Activated CD8-positive, alpha-beta memory T cell treated with anti-CD3 and anti-CD28 coated beads, Interleukin-2, amount 10 ng/mL, durations not matched to agents 7 days and 5 days (primary cell): ENCODE results near the gene ERLEC1. TPM values are rescaled to one million over a fixed set of nuclear protein-coding genes. Genes with fewer than 3 reads are reported as not detected.

Source experiments
- ATAC-seq: fragments of 150-1000 bp; cut with Tn5 transposase; one replicate; pipeline ENCODE4 v1.10.0; 2021; ENCODE audit warnings: moderate library complexity
- CTCF ChIA-PET: fragments of 350-600 bp; sonication (Branson Sonifier 250); formaldehyde crosslinking; loops from one replicate; lab custom pipeline; 2021; ENCODE audit warnings: antibody characterized with exemption; lab: Charles Lee
- DNase-seq: peaks from one replicate; pipeline ENCODE4 v3.0.0-alpha.2; 2020
- H3K27ac Mint-ChIP-seq: one replicate; pipeline ENCODE4 v1.8.0; 2021; ENCODE audit warnings: mild to moderate bottlenecking, mixed read lengths
- H3K27me3 Mint-ChIP-seq: one replicate; pipeline ENCODE4 v1.8.0; 2021; ENCODE audit warnings: mixed read lengths
- H3K36me3 Mint-ChIP-seq: one replicate; pipeline ENCODE4 v1.8.0; 2021; ENCODE audit warnings: mild to moderate bottlenecking, mixed read lengths
- H3K4me1 Mint-ChIP-seq: one replicate; pipeline ENCODE4 v1.8.0; 2021; ENCODE audit warnings: mixed read lengths
- H3K4me3 Mint-ChIP-seq: one replicate; pipeline ENCODE4 v1.8.0; 2021; ENCODE audit warnings: mild to moderate bottlenecking, moderate library complexity, mixed read lengths
- H3K9me3 Mint-ChIP-seq: one replicate; pipeline ENCODE4 v1.8.0; 2022; ENCODE audit warnings: low read depth, mixed read lengths
- total RNA-seq, 2 experiments: library from RNA; stranded (reverse); gene quantifications; one replicate each; pipeline ENCODE4 v1.2.3, GENCODE V29; 2021

The ERLEC1 gene
- total RNA-seq, 2 experiments from 2014 or later: 21.6 to 30.8 TPM

DNA sequence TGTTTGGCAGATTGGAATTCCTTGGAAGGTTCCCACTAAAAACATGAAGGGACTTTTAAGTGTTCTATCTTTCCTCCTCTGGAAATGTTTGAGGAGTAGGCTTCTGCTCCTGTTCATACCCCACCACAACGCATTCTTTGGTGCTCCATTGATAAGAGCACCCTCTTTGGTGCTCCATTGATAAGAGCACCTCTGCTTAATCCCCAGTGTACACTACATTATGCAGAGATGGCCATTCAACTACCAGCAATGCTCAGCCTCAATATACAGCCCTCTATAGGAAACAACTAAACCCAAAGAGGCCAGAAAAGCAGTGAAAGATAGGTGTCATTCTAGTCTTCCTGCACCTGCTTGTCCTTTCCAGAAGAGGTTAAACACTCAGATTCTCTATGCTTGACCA is 21.1 kb upstream of the ERLEC1 start:
- peaks cover 27% of the 10 kb centered on the region for H3K4me1 Mint-ChIP-seq
- H3K9me3 Mint-ChIP-seq: no peaks in the 10 kb centered on the region
- no peaks in the 10 kb centered on the region for H3K27me3 Mint-ChIP-seq
- CTCF ChIA-PET: no interaction called here
- ATAC-seq (no peak), DNase-seq (no peak)
- H3K4me3 Mint-ChIP-seq: no peak overlapping the region
- H3K27ac Mint-ChIP-seq: peak overlapping the region; percentile 8
- peaks cover 24% of the 10 kb centered on the region for H3K36me3 Mint-ChIP-seq

DNA sequence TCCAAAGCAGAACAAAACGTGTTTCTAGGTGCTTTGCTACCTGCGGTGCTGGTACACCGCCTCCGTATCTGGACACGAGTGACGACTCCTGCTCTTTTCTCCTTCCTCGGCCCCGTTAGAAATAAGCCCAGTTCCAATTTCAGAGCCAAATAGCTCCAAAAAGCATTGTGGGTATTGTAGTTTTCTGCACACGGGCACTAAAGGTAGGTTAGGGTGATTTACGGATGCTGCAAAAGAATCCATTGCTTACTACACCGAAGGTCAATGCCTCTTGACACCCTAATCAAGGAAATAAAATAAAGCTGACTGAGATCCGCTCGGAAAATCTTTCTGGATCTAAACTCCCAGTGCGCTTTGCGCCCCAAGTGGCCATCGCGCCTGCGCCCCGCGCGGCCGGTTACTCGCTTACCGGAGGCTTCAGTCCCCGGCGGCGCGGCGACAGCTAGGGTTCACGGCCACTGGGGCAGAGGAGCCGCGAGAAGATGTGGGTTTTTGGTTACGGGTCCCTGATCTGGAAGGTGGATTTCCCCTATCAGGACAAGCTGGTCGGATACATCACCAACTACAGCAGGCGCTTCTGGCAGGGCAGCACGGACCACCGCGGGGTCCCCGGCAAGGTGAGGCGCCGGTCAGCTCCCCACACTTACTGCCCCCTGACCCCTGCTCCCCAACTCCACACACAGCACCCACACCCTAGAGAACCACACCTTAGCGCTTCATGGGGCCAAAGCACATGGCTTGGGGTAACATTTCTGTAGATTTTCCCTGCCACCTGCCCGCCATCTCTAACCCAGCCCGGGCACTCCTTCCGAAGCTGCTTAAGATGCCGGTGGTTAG is 19.2 kb upstream of the ERLEC1 start, which contains the start of gene CHAC2:
Gene CHAC2, plus strand, starts transcription at position 400 of the 837 bp plus-strand sequence. Its CDS starts 83 bp downstream, at position 483.
- H3K27ac Mint-ChIP-seq: peak within 1 kb of the TSS; percentile 93
- no peaks in the 10 kb centered on the region for H3K9me3 Mint-ChIP-seq
- H3K36me3 Mint-ChIP-seq: peaks cover 25% of the 10 kb centered on the region
- ATAC-seq (peak; percentile 96), DNase-seq (peak; percentile 91)
- peak within 1 kb of the TSS; percentile 94 for H3K4me3 Mint-ChIP-seq
- no peaks in the 10 kb centered on the region for H3K27me3 Mint-ChIP-seq
- CTCF ChIA-PET: interaction anchor here (1.0 to 3.3 kb wide), 7 partner anchors 10 to 344 kb away, joined by 3 to 16 read pairs (median 3); partner anchors contain the start of genes ASB3 and ERLEC1
- peaks cover 34% of the 10 kb centered on the region for H3K4me1 Mint-ChIP-seq

DNA sequence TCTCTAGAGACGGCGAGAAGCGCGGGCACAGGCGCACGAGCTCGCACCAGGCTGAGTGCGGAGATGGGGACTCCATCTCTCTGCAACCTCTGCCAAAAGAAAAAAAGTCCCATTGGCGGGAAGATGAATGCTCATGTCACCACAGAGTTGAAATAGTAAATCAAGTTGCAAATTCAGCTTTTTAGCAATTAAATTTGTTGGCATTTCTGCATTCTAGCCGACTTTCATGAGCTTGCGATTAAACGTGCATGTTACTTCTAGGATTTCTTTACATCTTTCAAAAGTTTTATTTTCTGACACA is 18.7 kb upstream of the ERLEC1 start:
- Mint-ChIP-seq H3K9me3 (no peaks in the 10 kb centered on the region), H3K36me3 (peaks cover 28% of the 10 kb centered on the region), H3K4me1 (peaks cover 34% of the 10 kb centered on the region), H3K4me3 (peak overlapping the region; percentile 94), H3K27ac (peak overlapping the region; percentile 93), H3K27me3 (no peaks in the 10 kb centered on the region)
- ATAC-seq (peak; percentile 72), DNase-seq (no peak)
- CTCF ChIA-PET: interaction anchor here (1.2 to 3.3 kb wide), 5 partner anchors 9 to 345 kb away, joined by 3 to 16 read pairs (median 11); partner anchors contain the start of genes ASB3 and ERLEC1

DNA sequence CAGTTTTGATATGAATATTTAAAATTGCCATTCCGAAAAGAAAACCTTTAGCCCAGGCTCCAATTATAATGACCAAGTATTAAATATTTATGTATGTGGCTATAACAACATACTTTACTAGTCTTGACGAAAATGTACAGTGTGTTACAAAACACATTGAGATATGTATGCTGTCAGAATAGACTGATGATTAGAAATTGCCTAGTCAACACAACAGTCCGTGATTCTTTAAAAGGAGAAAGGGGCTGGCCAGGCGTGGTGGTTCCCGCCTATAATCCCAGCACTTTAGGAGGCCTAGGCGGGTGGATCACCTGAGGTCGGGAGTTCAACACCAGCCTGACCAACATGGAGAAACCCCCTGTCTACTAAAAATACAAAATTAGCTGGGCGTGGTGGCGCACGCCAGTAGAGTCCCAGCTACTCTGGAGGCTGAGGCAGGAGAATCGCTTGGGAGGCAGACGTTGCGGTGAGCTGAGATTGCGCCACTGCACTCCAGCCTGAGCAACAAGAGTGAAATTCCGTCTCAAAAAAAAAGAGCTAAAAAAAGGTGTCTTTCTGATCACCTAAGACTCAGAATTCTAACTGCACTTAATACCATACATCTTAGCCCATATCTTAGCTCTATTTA is 17.4 kb upstream of the ERLEC1 start:
- ATAC-seq: no peak
- Mint-ChIP-seq H3K4me3 (no peak overlapping the region), H3K9me3 (no peaks in the 10 kb centered on the region), H3K27ac (no peak overlapping the region), H3K36me3 (peaks cover 30% of the 10 kb centered on the region), H3K27me3 (no peaks in the 10 kb centered on the region), H3K4me1 (peaks cover 39% of the 10 kb centered on the region)
- no peak for DNase-seq
- CTCF ChIA-PET: interaction anchor here (0.8 to 3.3 kb wide), 2 partner anchors 14 to 17 kb away, joined by 3 to 11 read pairs; partner anchors contain the start of genes ASB3 and ERLEC1

DNA sequence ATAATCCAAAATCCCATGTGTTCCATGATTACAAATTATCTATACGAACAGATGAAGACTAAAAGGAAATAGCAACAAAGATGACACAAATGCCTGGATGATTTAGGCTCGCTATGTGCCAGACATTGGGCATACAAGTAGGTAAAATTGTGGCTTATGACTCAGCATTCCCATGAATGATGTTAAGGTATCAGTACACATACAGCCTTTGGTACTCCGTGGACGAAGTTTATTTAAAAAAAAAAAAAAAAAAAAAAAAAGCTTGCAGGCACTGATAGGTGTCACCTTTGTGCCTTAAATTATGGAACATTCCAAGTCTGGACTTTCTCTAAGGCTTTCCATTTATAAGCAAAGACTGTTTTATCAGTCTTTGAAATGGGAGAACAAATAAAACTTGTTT is 16.6 kb upstream of the ERLEC1 start:
- ATAC-seq: no peak
- Mint-ChIP-seq H3K4me1 (peaks cover 39% of the 10 kb centered on the region), H3K4me3 (no peak overlapping the region), H3K9me3 (no peaks in the 10 kb centered on the region), H3K27ac (peak overlapping the region; percentile 47), H3K27me3 (no peaks in the 10 kb centered on the region), H3K36me3 (peaks cover 26% of the 10 kb centered on the region)
- CTCF ChIA-PET: interaction anchor here (1.2 to 3.3 kb wide), 2 partner anchors 10 to 13 kb away, joined by 4 to 11 read pairs; no protein-coding TSS in a partner anchor
- no peak for DNase-seq

DNA sequence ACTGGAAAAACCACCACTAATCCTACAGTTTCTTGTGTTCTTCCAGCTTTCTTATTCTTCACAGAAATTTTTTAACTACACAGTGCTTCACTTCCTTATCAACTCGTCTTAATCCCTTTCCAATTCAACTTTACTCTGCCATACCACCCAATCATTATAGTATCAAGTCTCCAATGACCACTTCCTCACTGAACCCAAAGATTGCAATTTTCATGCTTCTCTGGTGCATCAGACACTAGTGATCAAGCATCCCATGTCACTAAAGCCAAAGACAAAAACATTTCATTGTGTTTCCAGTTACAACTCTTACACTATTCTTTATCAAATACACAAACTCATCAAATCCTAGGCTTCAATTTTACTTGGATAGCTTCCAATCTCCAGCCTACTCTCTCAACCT is 9.7 kb upstream of the ERLEC1 start:
- no peak overlapping the region for H3K4me3 Mint-ChIP-seq
- H3K9me3 Mint-ChIP-seq: no peaks in the 10 kb centered on the region
- H3K27ac Mint-ChIP-seq: peak overlapping the region; percentile 66
- DNase-seq: no peak
- no peak for ATAC-seq
- CTCF ChIA-PET: interaction anchor here (0.7 to 2.0 kb wide), 3 partner anchors 9 to 13 kb away, joined by 3 to 11 read pairs (median 5); partner anchors contain the start of genes ASB3, CHAC2 and ERLEC1
- H3K27me3 Mint-ChIP-seq: no peaks in the 10 kb centered on the region
- H3K4me1 Mint-ChIP-seq: peaks cover 17% of the 10 kb centered on the region
- peaks cover 47% of the 10 kb centered on the region for H3K36me3 Mint-ChIP-seq

DNA sequence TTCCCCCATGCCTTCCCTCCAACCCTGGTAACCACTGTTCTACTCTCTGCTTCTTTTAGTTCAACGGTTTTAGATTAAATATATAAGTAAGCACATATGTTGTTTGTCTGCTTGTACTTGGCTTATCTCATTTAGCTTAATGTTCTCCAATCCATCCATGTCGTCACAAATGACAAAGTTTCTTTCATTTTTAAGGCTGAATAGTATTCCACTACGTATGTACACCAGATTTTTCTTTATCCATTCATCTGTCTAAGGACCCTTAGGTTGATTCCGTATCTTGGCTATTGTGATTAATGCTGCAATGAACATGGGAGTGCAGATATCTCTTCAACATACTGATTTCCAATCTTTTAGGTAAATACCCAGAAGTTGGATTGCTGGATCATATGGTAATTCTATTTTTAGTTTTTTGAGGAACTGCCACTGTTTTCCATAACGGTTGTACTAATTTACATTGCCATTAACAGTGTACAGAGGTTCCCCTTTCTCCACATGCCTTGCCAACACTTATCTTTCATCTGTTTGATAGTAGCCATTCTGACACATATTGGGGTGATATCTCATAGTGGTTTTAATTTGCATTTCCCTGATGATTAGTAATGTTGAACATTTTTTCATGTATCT is 8.2 kb upstream of the ERLEC1 start:
- no peak overlapping the region for H3K4me3 Mint-ChIP-seq
- peaks cover 22% of the 10 kb centered on the region for H3K4me1 Mint-ChIP-seq
- CTCF ChIA-PET: interaction anchor here (0.8 kb wide), 1 partner anchor 10 kb away, joined by 3 read pairs; the partner anchor contains the start of gene CHAC2
- ATAC-seq (no peak), DNase-seq (no peak)
- no peaks in the 10 kb centered on the region for H3K9me3 Mint-ChIP-seq
- H3K36me3 Mint-ChIP-seq: peaks cover 46% of the 10 kb centered on the region
- H3K27me3 Mint-ChIP-seq: no peaks in the 10 kb centered on the region
- no peak overlapping the region for H3K27ac Mint-ChIP-seq

DNA sequence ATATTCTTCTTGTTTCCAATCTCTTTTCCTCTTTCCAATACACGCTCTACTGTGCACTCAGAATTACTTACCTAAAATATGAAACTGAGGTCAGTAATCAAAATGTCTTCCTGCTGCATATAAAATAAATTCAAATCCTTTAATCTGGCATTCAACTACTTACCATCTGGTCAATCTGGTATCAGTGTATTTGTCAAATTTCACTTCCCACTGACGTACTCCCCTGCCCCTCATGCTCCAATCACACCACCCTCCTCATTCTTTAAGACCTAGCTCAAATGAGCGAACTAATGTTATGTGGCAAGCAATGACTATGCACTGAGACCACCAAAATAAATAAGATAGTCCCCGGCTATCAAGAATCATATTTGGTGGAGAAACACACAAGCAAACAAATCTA is 6.8 kb upstream of the ERLEC1 start:
- Mint-ChIP-seq H3K9me3 (no peaks in the 10 kb centered on the region), H3K27me3 (no peaks in the 10 kb centered on the region), H3K27ac (no peak overlapping the region), H3K36me3 (peaks cover 44% of the 10 kb centered on the region), H3K4me1 (peaks cover 31% of the 10 kb centered on the region), H3K4me3 (no peak overlapping the region)
- CTCF ChIA-PET: interaction anchor here (0.6 to 1.3 kb wide), 2 partner anchors 9 to 12 kb away, joined by 3 to 4 read pairs; no protein-coding TSS in a partner anchor
- ATAC-seq (no peak), DNase-seq (no peak)

DNA sequence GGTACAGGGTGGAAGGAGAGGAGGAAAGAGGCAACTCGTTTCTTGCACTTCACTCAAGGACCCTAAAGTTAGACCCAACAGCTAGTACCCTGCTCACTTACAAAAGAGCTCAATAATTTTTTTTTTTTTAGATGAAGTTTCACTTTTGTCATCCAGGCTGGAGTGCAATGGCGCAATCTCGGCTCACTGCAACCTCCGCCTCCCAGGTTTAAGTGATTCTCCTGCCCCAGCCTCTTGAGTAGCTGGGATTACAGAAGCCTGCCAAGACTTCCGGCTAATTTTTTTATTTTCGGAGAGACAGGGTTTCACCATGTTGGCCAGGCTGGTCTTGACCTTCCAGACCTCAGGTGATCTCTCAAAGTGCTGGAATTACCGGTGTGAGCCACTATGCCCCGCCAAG is 4.2 kb upstream of the ERLEC1 start:
- H3K27me3 Mint-ChIP-seq: no peaks in the 10 kb centered on the region
- H3K4me1 Mint-ChIP-seq: peaks cover 29% of the 10 kb centered on the region
- DNase-seq (no peak), ATAC-seq (no peak)
- H3K4me3 Mint-ChIP-seq: no peak overlapping the region
- no peak overlapping the region for H3K27ac Mint-ChIP-seq
- peaks cover 39% of the 10 kb centered on the region for H3K36me3 Mint-ChIP-seq
- H3K9me3 Mint-ChIP-seq: no peaks in the 10 kb centered on the region
- CTCF ChIA-PET: interaction anchor here (3.1 kb wide), 1 partner anchor 14 kb away, joined by 11 read pairs; the partner anchor contains the start of gene CHAC2

DNA sequence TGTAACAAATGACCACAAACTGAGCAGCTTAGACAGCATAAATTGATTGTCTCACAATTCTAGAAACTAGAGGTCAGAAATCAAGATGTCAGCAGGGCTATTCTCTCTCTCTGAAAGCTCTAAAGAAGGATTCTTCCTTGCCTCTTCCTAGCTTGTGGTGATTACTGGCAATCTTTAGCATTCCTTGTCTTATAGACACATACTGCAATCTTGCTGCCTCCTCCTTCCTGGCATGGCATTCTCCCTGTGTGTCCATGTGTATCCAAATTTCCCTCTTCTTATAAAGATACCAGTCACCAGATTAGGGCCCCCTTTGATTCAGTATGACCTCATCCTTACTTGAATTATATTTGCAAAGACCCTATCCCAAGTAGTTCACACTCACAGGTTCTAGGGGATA is 2.4 kb upstream of the ERLEC1 start:
- DNase-seq: no peak
- CTCF ChIA-PET: interaction anchor here (3.1 kb wide), 1 partner anchor 16 kb away, joined by 11 read pairs; the partner anchor contains the start of gene CHAC2
- Mint-ChIP-seq H3K4me1 (peaks cover 41% of the 10 kb centered on the region), H3K27me3 (no peaks in the 10 kb centered on the region), H3K27ac (peak overlapping the region; percentile 58), H3K4me3 (peak overlapping the region; percentile 7), H3K9me3 (no peaks in the 10 kb centered on the region), H3K36me3 (peaks cover 28% of the 10 kb centered on the region)
- ATAC-seq: no peak

DNA sequence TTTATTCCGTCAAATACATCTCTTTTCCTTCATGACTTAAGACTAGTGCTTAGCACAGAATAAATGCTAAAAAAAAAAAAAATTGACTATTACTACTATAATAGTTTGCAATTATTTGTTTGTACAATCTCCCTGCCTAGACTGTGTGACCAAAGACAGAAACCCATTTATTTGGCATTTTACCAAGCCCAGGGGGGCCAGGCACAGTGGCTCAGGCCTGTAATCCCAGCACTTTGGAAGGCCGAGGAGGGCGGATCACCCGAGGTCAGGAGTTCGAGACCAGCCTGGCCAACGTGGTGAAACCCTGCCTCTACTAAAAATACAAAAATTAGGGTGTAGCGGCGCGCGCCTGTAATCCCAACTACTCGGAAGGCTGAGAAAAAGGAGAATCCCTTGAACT is 1.5 kb upstream of the ERLEC1 start:
- ATAC-seq (no peak), DNase-seq (no peak)
- no peaks in the 10 kb centered on the region for H3K9me3 Mint-ChIP-seq
- peak overlapping the region; percentile 100 for H3K4me3 Mint-ChIP-seq
- peak overlapping the region; percentile 94 for H3K27ac Mint-ChIP-seq
- peaks cover 43% of the 10 kb centered on the region for H3K4me1 Mint-ChIP-seq
- no peaks in the 10 kb centered on the region for H3K27me3 Mint-ChIP-seq
- CTCF ChIA-PET: interaction anchor here (2.0 to 3.1 kb wide), 2 partner anchors 9 to 17 kb away, joined by 5 to 11 read pairs; partner anchors contain the start of gene CHAC2
- H3K36me3 Mint-ChIP-seq: peaks cover 19% of the 10 kb centered on the region

DNA sequence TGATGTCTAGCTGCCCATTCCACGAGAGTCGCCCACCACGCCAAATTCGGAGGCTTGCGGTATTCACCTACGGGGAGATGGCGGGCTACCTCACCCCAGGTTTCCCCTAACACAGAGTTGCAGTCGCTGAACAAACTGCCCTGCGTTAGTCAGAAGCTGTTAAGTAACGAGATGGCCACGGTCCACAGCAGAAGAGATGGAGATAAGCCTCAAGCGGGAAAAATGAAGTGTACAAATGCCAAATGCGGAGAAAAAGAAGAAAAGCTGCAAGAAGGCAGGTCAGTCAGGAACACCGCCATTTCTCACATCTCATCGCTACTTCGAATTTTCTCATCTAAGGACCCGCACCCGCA is 516 bp upstream of the ERLEC1 start:
- DNase-seq (peak; percentile 57), ATAC-seq (peak; percentile 18)
- peaks cover 47% of the 10 kb centered on the region for H3K4me1 Mint-ChIP-seq

More for the DNA sequence above, 516 bp upstream of the ERLEC1 start:
- peaks cover 17% of the 10 kb centered on the region for H3K36me3 Mint-ChIP-seq
- CTCF ChIA-PET: interaction anchor here (1.8 to 2.8 kb wide), 3 partner anchors 10 to 19 kb away, joined by 3 to 16 read pairs (median 5); partner anchors contain the start of gene CHAC2
- no peaks in the 10 kb centered on the region for H3K9me3 Mint-ChIP-seq
- no peaks in the 10 kb centered on the region for H3K27me3 Mint-ChIP-seq
- peak overlapping the region; percentile 100 for H3K4me3 Mint-ChIP-seq
- H3K27ac Mint-ChIP-seq: peak overlapping the region; percentile 94
